ENCODE data around the gene RASSF5.
A peak's percentile ranks its signal among the peaks of the same experiment; 100 is the strongest.

RASSF5 gene

GRCh38 chr1:206518743-206519142, 11.4 kb downstream of the RASSF5 start:
- DNase-seq, result no peak

- DNase-seq, result no peak
These were observed 13.8 kb downstream of the RASSF5 start for GRCh38 chr1:206521127-206521526.

GRCh38 chr1:206521694-206522402, 14.5 kb downstream of the RASSF5 start:
- DNase-seq, result no peak

GRCh38 chr1:206524739-206525364, 17.5 kb downstream of the RASSF5 start:
- DNase-seq, result no peak

- DNase-seq, result no peak
These were observed 19.0 kb downstream of the RASSF5 start for GRCh38 chr1:206526064-206526911.

- DNase-seq, result no peak
These were observed 22.1 kb downstream of the RASSF5 start for GRCh38 chr1:206529425-206529824.

GRCh38 chr1:206532368-206532767, 25.0 kb downstream of the RASSF5 start:
- DNase-seq, result no peak

GRCh38 chr1:206534552-206534951, 27.2 kb downstream of the RASSF5 start:
- no peak for DNase-seq

- DNase-seq, result no peak
These were observed 28.5 kb downstream of the RASSF5 start for GRCh38 chr1:206535853-206536188.

- no peak for DNase-seq
These were observed 29.8 kb downstream of the RASSF5 start for GRCh38 chr1:206537141-206537540.

- no peak for DNase-seq
These were observed 30.9 kb downstream of the RASSF5 start for GRCh38 chr1:206538086-206538770.

- DNase-seq, result no peak
These were observed 31.7 kb downstream of the RASSF5 start for GRCh38 chr1:206538901-206539640.

- no peak for DNase-seq
These were observed 32.9 kb downstream of the RASSF5 start for GRCh38 chr1:206540044-206540780.

- no peak for DNase-seq
These were observed 34.0 kb downstream of the RASSF5 start for GRCh38 chr1:206541236-206541833.

GRCh38 chr1:206544562-206545257, 37.4 kb downstream of the RASSF5 start:
- DNase-seq, result peak; percentile 27 to 35

GRCh38 chr1:206545351-206545750, 38.0 kb downstream of the RASSF5 start:
- no peak for DNase-seq

GRCh38 chr1:206547104-206547503, 39.8 kb downstream of the RASSF5 start:
- no peak for DNase-seq

- DNase-seq, result no peak
These were observed 43.1 kb downstream of the RASSF5 start for GRCh38 chr1:206550446-206550845.

GRCh38 chr1:206551296-206551985, 44.1 kb downstream of the RASSF5 start:
- DNase-seq, result no peak

- no peak for DNase-seq
These were observed 44.6 kb downstream of the RASSF5 start for GRCh38 chr1:206551986-206552326.

Measured in NCI-H1930 (cell line).